Ectodermal cell (in vitro differentiated cells): Measurements from ENCODE around the gene GDPD3.
"Not testable (repeated sequence)": the region's sequence is repeated elsewhere in the genome, so short reads cannot be mapped to it uniquely, and the experiment has no call there.

ENCODE experiments used
- H3K27ac ChIP-seq: 2 replicates; pipeline ENCODE4 v1.7.0; 2013; ENCODE audit warnings: mild to moderate bottlenecking, low read depth, low read length; ENCODE audit not compliant: insufficient read depth, poor library complexity, severe bottlenecking
- H3K27me3 ChIP-seq: 2 replicates; pipeline ENCODE4 v1.7.0; 2013; ENCODE audit warnings: mild to moderate bottlenecking, low read length; ENCODE audit not compliant: insufficient read depth, control insufficient read depth, poor library complexity, severe bottlenecking
- H3K36me3 ChIP-seq: one replicate; pipeline ENCODE4 v1.7.0; 2013; ENCODE audit warnings: low read length; ENCODE audit not compliant: control insufficient read depth, insufficient read depth
- H3K4me1 ChIP-seq: one replicate; pipeline ENCODE4 v1.7.0; 2013; ENCODE audit warnings: low read length; ENCODE audit not compliant: control insufficient read depth, insufficient read depth
- H3K4me3 ChIP-seq: 2 replicates; pipeline ENCODE4 v1.7.0; 2013; ENCODE audit warnings: low read depth, low read length, control low read depth; ENCODE audit not compliant: insufficient read depth
- H3K9me3 ChIP-seq: 2 replicates; pipeline ENCODE4 v1.7.0; 2013; ENCODE audit warnings: mild to moderate bottlenecking, low read length, moderate library complexity; ENCODE audit not compliant: control insufficient read depth
- WGBS, 2 experiments: methylation state at CpG; one replicate each; pipeline ENCODE4 v1.1.7; 2013; ENCODE audit warnings: missing lambda C conversion rate in 2 of 2; 5-methylcytosine and 5-hydroxymethylcytosine counted together

GDPD3 gene

DNA sequence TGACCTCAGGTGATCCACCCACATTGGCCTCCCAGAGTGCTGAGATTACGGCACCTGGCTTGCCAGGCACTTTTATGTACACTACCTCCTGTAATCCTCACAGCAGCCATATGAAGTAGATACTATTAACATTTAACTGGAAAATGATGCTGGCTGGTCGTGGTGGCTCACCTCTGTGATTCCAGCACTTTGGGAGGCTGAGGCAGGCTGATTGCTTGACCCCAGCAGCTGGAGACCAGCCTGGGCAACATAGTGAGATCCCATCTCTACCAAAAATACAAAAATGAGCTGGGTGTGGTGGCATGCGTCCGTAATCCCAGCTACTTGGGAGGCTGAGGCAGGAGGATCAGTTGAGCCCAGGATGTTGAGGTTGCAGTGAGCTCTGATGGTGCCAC, 11.6 kb upstream of the GDPD3 start:
- Histone ChIP-seq H3K4me3 (no peak overlapping the region), H3K36me3 (no peaks in the 10 kb centered on the region), H3K27ac (no peak overlapping the region), H3K27me3 (no peaks in the 10 kb centered on the region), H3K4me1 (no peaks in the 10 kb centered on the region), H3K9me3 (no peaks in the 10 kb centered on the region)
- 92 to 94% methylated on average over 4 of the region's 4 CpGs for WGBS, 2 experiments

DNA sequence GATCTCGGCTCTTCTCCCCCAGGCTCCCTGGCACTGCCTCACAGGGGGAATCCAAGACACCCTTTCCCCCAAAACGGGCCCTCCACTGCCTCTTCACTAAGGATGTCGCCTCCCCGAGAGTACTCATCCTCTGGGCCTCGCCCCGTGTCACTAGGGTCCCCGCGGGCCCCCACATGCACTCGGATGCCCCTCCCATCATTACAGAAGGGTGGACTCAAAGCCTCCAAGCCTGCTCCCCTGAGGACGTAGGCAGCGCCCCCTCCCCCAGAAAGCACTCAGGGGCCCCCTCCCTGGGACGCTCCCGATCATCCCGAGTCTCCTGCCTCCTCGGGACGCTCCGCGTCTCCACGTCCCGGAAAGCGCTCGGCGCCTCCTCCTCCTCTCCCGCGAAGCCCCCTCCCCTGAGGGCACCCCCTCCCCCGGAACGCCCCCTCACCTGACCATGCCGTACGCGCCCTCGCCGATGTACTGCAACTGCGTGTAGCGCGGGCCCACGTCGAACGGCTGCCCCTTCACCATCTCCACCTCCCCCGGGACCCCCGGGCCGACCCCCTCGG, 9.3 kb upstream of the GDPD3 start:
- H3K4me1 ChIP-seq: no peaks in the 10 kb centered on the region
- no peaks in the 10 kb centered on the region for H3K9me3 ChIP-seq
- 2% methylated on average over 34 to 42 of the region's 42 CpGs for WGBS, 2 experiments
- H3K36me3 ChIP-seq: peaks cover 5% of the 10 kb centered on the region
- no peaks in the 10 kb centered on the region for H3K27me3 ChIP-seq
- H3K4me3 ChIP-seq: peak overlapping the region; percentile 55
- no peak overlapping the region for H3K27ac ChIP-seq

DNA sequence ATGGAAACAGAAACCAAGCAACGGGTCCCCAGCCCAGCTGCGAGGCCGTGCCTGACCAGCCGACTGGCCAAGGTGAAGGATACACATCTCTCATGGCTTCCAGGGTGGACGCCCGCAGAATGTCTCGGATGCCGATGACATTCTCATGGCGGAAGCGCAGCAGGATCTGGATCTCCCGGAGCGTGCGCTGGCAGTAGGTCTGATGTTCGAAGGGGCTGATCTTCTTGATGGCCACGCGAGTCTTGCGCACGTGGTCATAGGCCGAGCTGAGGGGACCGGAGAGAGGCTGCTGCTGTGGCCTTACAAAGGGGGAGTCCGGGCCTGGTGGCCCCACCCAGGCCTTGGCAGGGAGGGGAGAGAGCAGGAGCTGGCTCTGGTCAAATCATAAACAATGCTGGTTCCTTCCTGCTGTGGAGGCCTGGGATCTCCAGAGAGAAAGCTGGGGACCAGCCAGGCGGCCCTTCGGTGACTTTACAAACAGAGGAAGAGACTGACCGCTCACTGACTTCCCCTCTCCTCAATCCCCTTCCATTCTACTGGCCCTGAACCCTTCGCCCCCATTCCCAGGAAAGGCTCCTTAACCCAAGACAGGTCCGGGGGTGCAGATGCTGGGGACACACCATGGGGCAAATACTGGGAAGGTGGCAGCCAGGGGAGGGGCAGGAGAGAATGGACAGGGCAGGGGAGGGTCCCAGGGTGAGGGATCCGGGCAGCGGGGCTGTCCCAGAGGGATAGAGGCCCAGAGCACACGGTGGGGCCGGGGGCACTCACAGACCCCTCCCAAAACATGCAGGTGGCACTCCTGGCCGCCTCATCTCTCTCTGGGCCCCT, 8.6 kb upstream of the GDPD3 start:
- H3K36me3 ChIP-seq: peaks cover 12% of the 10 kb centered on the region
- H3K9me3 ChIP-seq: no peaks in the 10 kb centered on the region
- no peaks in the 10 kb centered on the region for H3K4me1 ChIP-seq
- H3K27me3 ChIP-seq: no peaks in the 10 kb centered on the region
- 81% methylated on average over 31 of the region's 31 CpGs for WGBS, 2 experiments
- H3K4me3 ChIP-seq: peak overlapping the region; percentile 55
- no peak overlapping the region for H3K27ac ChIP-seq

DNA sequence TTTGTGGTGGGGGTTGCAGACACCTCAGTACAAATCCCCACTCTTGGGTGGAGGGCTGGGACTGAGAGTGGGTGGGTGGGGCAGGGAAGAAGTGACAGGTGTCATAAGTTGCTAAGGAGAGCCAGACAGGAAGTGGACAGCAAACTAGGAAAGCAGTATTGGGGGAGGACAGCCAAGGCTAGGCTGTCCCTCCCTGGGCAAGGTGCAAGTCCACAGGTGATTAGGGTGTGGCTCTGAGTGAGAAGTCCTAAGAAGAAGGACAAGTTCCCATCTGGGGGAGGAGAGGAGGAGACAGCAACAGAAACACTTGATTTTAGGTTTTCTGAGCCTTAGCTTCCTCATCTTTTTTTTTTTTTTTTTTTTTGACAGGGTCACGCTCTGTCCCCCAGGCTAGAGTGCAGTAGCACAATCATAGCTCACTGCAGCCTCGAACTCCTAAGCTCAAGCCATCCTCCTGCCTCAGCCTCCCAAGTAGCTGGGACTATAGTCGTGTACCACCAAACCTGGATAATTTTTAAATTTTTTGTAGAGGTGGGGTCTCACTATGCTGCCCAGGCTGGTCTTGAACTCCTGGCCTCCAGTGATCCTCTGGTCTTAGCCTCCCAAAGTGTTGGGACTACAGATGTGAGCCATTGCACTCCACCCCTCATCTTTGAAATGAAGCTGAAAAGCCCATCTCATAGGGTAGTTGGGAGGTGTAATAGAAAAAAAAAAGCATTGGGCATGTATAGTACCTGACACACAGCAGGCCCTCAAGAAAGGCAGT, 7.2 kb upstream of the GDPD3 start:
- H3K36me3 ChIP-seq: peaks cover 12% of the 10 kb centered on the region
- H3K9me3 ChIP-seq: no peaks in the 10 kb centered on the region
- H3K27me3 ChIP-seq: no peaks in the 10 kb centered on the region
- WGBS, 2 experiments: 92 to 94% methylated on average over 3 of the region's 3 CpGs
- H3K27ac ChIP-seq: no peak overlapping the region
- H3K4me1 ChIP-seq: no peaks in the 10 kb centered on the region
- no peak overlapping the region for H3K4me3 ChIP-seq

DNA sequence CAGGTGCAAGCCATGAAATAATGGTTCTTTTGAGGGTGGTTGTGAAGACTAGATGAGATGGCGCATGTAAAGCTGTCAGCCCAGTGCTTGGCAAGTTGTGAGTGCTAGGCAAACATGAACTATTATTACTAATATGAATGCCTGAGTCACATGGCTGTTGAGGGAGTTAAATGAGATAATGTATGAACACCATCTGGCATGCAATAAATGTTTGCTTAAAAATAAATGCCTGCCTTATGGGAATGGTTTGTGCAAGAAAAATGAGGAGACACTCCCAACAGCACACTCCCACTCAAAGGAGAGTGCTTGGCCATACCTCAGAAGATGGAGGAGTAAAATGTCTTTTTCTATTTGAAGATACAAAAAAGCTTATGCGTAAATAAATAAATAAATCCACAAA, 6.1 kb upstream of the GDPD3 start:
- WGBS, 2 experiments: 93 to 98% methylated on average over 2 of the region's 2 CpGs
- H3K4me3 ChIP-seq: no peak overlapping the region
- H3K36me3 ChIP-seq: peaks cover 12% of the 10 kb centered on the region
- no peaks in the 10 kb centered on the region for H3K9me3 ChIP-seq
- H3K4me1 ChIP-seq: no peaks in the 10 kb centered on the region
- H3K27ac ChIP-seq: no peak overlapping the region
- no peaks in the 10 kb centered on the region for H3K27me3 ChIP-seq

DNA sequence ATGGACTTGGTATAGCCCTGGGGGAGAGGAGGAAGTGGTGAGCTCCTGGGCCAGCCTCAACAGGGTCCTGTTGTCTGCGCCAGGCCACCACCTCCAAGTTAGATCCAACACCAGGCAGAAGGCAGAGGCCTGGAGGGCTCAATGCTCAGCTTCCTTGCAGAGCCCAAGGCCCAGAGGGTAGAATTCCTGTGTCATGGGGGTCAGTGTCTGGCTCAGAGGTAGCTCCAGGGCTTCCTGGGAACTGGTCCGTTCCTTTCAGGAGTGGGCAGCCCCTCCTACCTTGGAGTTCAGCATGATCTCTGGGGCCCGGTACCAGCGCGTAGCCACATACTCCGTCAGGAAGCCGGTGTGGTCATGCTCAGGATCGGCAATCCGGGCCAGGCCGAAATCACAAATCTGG, 4.4 kb upstream of the GDPD3 start:
- 94 to 95% methylated on average over 10 of the region's 10 CpGs for WGBS, 2 experiments
- H3K27me3 ChIP-seq: no peaks in the 10 kb centered on the region
- no peak overlapping the region for H3K27ac ChIP-seq
- H3K4me1 ChIP-seq: no peaks in the 10 kb centered on the region
- H3K36me3 ChIP-seq: peaks cover 12% of the 10 kb centered on the region
- H3K9me3 ChIP-seq: no peaks in the 10 kb centered on the region
- no peak overlapping the region for H3K4me3 ChIP-seq

DNA sequence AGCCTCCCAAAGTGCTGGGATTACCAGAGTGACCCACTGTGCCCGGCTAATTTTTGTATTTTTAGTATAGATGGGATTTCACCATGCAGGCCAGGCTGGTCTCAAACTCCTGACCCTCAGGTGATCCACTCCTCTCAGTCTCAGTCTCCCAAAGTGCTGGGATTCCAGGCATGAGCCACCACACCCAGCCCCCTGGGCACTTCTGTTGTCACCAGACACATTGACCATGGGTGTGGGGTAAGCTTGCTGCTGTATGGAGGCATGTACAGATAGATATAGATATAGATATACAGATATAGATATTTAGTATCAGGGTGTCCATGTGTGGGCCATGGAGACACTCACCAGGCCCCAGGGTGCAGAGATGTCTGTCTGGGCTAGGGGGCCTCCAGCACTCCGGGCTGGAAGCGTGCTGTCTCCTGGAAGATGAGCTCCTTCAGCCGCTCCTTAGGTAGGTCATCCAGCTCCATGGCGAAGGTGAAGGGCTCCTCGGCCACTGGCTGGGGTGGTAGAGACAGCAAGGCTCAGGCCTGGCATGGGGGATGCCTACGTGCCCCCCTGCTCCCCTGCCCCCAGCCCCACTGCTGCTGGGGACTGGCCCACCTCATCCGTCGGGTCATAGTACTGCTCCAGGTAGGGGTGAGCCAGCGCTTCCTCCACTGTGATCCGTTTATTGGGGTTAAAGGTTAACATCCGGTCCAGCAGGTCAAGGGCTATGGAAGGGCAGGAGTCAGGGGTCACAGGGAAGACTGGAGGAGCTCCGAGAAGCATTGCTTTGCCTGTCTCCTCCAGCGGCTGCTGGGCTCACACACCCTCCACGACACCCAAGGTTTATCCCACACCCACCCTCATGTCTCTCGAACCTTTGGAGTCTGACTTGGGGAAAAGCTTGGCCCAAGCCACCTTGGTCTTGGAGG, 3.2 kb upstream of the GDPD3 start:
- 94 to 97% methylated on average over 16 of the region's 16 CpGs for WGBS, 2 experiments
- Histone ChIP-seq H3K9me3 (no peaks in the 10 kb centered on the region), H3K36me3 (peaks cover 12% of the 10 kb centered on the region)

DNA sequence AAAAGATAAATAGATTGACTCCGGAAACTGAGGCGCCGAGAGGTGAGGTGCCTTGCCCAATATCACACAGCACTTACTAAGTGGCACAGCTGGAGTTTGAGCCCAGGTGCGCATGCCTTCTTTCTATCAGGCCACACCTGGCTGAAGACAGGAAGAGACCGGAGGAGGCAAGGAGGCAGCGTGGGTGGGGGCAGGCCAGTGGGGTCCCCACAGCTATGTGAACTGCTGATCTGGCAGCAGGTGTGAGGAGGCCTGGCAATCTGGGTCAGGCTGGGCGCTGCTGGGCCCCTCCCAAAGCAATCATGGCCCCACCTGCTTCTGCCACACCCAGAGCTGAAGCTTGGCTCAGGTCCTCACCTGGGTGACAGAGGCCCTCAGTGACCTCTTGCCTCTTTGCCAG, 1.9 kb upstream of the GDPD3 start:
- H3K27ac ChIP-seq: no peak overlapping the region
- H3K4me3 ChIP-seq: no peak overlapping the region
- no peaks in the 10 kb centered on the region for H3K27me3 ChIP-seq
- no peaks in the 10 kb centered on the region for H3K4me1 ChIP-seq
- WGBS, 2 experiments: 93 to 95% methylated on average over 7 of the region's 7 CpGs
- H3K36me3 ChIP-seq: peaks cover 12% of the 10 kb centered on the region
- no peaks in the 10 kb centered on the region for H3K9me3 ChIP-seq

More for the DNA sequence above, 3.2 kb upstream of the GDPD3 start:
- Histone ChIP-seq H3K4me1 (no peaks in the 10 kb centered on the region), H3K27ac (no peak overlapping the region), H3K27me3 (no peaks in the 10 kb centered on the region), H3K4me3 (no peak overlapping the region)

DNA sequence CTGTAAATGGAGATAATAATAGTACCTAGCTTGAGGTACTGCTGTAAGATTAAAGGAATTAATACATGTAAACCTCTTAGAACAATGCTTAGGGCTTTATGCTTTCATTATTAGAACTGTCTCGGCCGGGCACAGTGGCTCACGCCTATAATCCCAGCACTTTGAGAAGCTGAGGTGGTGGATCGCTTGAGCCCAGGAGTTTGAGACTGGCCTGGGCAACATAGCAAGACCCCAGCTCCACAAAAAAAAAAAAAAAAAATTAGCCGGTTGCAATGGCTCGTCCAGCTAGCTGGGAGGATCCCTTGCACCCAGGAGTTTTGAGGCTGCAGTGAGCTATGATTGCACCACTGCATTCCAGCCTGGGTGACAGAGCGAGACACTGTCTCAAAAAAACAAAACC, 1.5 kb upstream of the GDPD3 start:
- H3K4me3 ChIP-seq, H3K9me3 ChIP-seq, H3K4me1 ChIP-seq, H3K27ac ChIP-seq, H3K27me3 ChIP-seq: not testable (repeated sequence)
- peaks cover 12% of the 10 kb centered on the region for H3K36me3 ChIP-seq
- 91 to 95% methylated on average over 7 of the region's 7 CpGs for WGBS, 2 experiments
